Gastrocnemius medialis (tissue), 4 donors: ENCODE data around the gene S100PBP. TPM values are rescaled to one million over a fixed set of nuclear protein-coding genes. Genes with fewer than 3 reads are reported as not detected.
"Not testable (repeated sequence)": the region's sequence is repeated elsewhere in the genome, so short reads cannot be mapped to it uniquely, and the experiment has no call there.

Experiments used
- ATAC-seq, 2 donors: fragments of 150-250 bp; one replicate each; pipeline ENCODE4 v1.9.1; 2016
- DNase-seq, 2 donors: peaks; one replicate each; pipeline ENCODE4 v3.0.0-alpha.2; 2019
- H3K27ac ChIP-seq, 4 donors: fragments of 200-600 bp; sonication (generic); 1 replicate in 1 of 4; 2 replicates in 3 of 4; pipeline ENCODE4 v1.5.1; 2016 to 2018; ENCODE audit warnings: mild to moderate bottlenecking in 2 of 4, moderate library complexity in 1 of 4
- H3K27me3 ChIP-seq, 3 donors: fragments of 200-600 bp; sonication (generic) in 2 of 3; 1 replicate in 1 of 3; 2 replicates in 2 of 3; pipeline versions ENCODE4 v1.5.1 to v1.6.0; 2016 to 2019; ENCODE audit warnings: mild to moderate bottlenecking in 1 of 3, moderate library complexity in 1 of 3
- H3K36me3 ChIP-seq, 2 donors: fragments of 200-600 bp; sonication (generic) in 1 of 2; one replicate each; pipeline ENCODE4 v1.5.1; 2017 to 2018
- H3K4me1 ChIP-seq, 2 donors: fragments of 200-600 bp; sonication (generic) in 1 of 2; one replicate each; pipeline ENCODE4 v1.5.1; 2016 to 2017; ENCODE audit warnings: mild to moderate bottlenecking in 2 of 2
- H3K4me3 ChIP-seq, 4 donors: fragments of 200-600 bp; sonication (generic) in 3 of 4; 1 replicate in 1 of 4; 2 replicates in 3 of 4; pipeline ENCODE4 v1.5.1; 2016 to 2019; ENCODE audit warnings: mild to moderate bottlenecking in 2 of 4
- H3K9me3 ChIP-seq, 3 donors: fragments of 200-600 bp; sonication (generic) in 2 of 3; 1 replicate in 1 of 3; 2 replicates in 2 of 3; pipeline ENCODE4 v1.5.1; 2016 to 2019
- CTCF ChIP-seq, 5 experiments: fragments of 450-650 bp in 3 of 5; fragments of 200-600 bp in 2 of 5; sonication (generic) in 2 of 5; IDR thresholded peaks in 4 of 5; conservative IDR thresholded peaks in 1 of 5; 1 replicate in 4 of 5; 2 replicates in 1 of 5; pipeline ENCODE4 v1.5.1; 2016 to 2019; ENCODE audit warnings: antibody characterized with exemption in 5 of 5, mild to moderate bottlenecking in 3 of 5, moderate library complexity in 3 of 5
- POLR2A ChIP-seq, 2 donors: fragments of 450-650 bp; IDR thresholded peaks; one replicate each; pipeline ENCODE4 v1.6.1; 2017; ENCODE audit warnings: antibody characterized with exemption in 2 of 2, mild to moderate bottlenecking in 2 of 2, moderate library complexity in 2 of 2
- in situ Hi-C, 4 donors: fragments of 200-750 bp; cut with MboI; loops; one replicate each; pipeline versions ENCODE4 v1.15.0 to v1.8.0; 2017; ENCODE audit warnings: low sequenced_read_pairs in 4 of 4
- intact Hi-C: fragments of 100-400 bp; cut with DNase I; formaldehyde crosslinking; loops from one replicate; pipeline ENCODE4 v1.15.1; 2023; ENCODE audit warnings: low total_unique reads
- total RNA-seq, 4 donors: library from RNA; depleted of rRNA; stranded (reverse); fragments of >200 nt; gene quantifications; one replicate each; pipeline versions ENCODE4 v1.1.0 to v1.2.3, GENCODE V29; 2016

The S100PBP gene
- total RNA-seq, 4 donors from 2014 or later = 4.9 to 11.5 (median 9.9) TPM

GRCh38 chr1:32903991-32904785, 86.7 kb downstream of the S100PBP start:
- TF ChIP-seq CTCF (IDR thresholded peaks at IDR 0.05 in 4 of 5, conservative IDR thresholded peaks at IDR 0.05 in 1 of 5) (no peak), POLR2A (IDR thresholded peaks at IDR 0.05) (no peak)
- ATAC-seq (no peak), DNase-seq (no peak)
- no peak overlapping the region for H3K27ac ChIP-seq
- H3K9me3 ChIP-seq = no peaks in the 10 kb centered on the region
- in situ Hi-C loops (no loop called here), intact Hi-C loops (no loop called here)
- peaks cover 0 to 6% of the 10 kb centered on the region in 2 donors for H3K4me1 ChIP-seq
- peaks cover 8 to 9% (median 8%) of the 10 kb centered on the region in 3 donors for H3K27me3 ChIP-seq
- H3K4me3 ChIP-seq = no peak overlapping the region
- H3K36me3 ChIP-seq = no peaks in the 10 kb centered on the region

GRCh38 chr1:32904797-32905196, 87.3 kb downstream of the S100PBP start:
- no peak overlapping the region for H3K27ac ChIP-seq
- intact Hi-C loops = no loop called here

GRCh38 chr1:32905588-32905987, 88.1 kb downstream of the S100PBP start:
- H3K4me3 ChIP-seq, H3K27me3 ChIP-seq, intact Hi-C loops, H3K36me3 ChIP-seq, H3K27ac ChIP-seq, ATAC-seq, DNase-seq, H3K4me1 ChIP-seq, H3K9me3 ChIP-seq, in situ Hi-C loops: not testable (repeated sequence)

More at GRCh38 chr1:32904797-32905196, 87.3 kb downstream of the S100PBP start:
- no peak overlapping the region for H3K4me3 ChIP-seq
- no peaks in the 10 kb centered on the region for H3K36me3 ChIP-seq
- peaks cover 0 to 6% of the 10 kb centered on the region in 2 donors for H3K4me1 ChIP-seq
- in situ Hi-C loops = no loop called here
- TF ChIP-seq CTCF (IDR thresholded peaks at IDR 0.05 in 4 of 5, conservative IDR thresholded peaks at IDR 0.05 in 1 of 5) (no peak), POLR2A (IDR thresholded peaks at IDR 0.05) (no peak)
- ATAC-seq (no peak), DNase-seq (no peak)
- no peaks in the 10 kb centered on the region for H3K9me3 ChIP-seq
- peaks cover 8 to 9% (median 8%) of the 10 kb centered on the region in 3 donors for H3K27me3 ChIP-seq

- peaks cover 1 to 3% (median 2%) of the 10 kb centered on the region in 3 donors for H3K27me3 ChIP-seq
- H3K4me3 ChIP-seq = no peak overlapping the region
- DNase-seq (no peak), ATAC-seq (no peak)
- H3K36me3 ChIP-seq = no peaks in the 10 kb centered on the region
- H3K9me3 ChIP-seq = no peaks in the 10 kb centered on the region
- intact Hi-C loops = no loop called here
- H3K27ac ChIP-seq = no peak overlapping the region
- H3K4me1 ChIP-seq = no peaks in the 10 kb centered on the region
- in situ Hi-C loops = no loop called here
- TF ChIP-seq POLR2A (IDR thresholded peaks at IDR 0.05) = no peak
- no peak for TF ChIP-seq CTCF (IDR thresholded peaks at IDR 0.05 in 4 of 5, conservative IDR thresholded peaks at IDR 0.05 in 1 of 5)
These were observed 89.2 kb downstream of the S100PBP start for GRCh38 chr1:32906654-32907053.

GRCh38 chr1:32907435-32907834, 90.0 kb downstream of the S100PBP start:
- in situ Hi-C loops = no loop called here
- no peak for ATAC-seq
- H3K4me1 ChIP-seq = no peaks in the 10 kb centered on the region
- no peak overlapping the region for H3K27ac ChIP-seq
- H3K4me3 ChIP-seq = no peak overlapping the region
- intact Hi-C loops = no loop called here
- TF ChIP-seq CTCF (IDR thresholded peaks at IDR 0.05 in 4 of 5, conservative IDR thresholded peaks at IDR 0.05 in 1 of 5) (no peak), POLR2A (IDR thresholded peaks at IDR 0.05) (no peak)
- H3K36me3 ChIP-seq = no peaks in the 10 kb centered on the region
- no peaks in the 10 kb centered on the region for H3K9me3 ChIP-seq
- DNase-seq = no peak
- H3K27me3 ChIP-seq = no peaks in the 10 kb centered on the region

Other genes with a start within 250 kb of the S100PBP start
- gene ZBTB8OS, start 167.1 kb upstream of the S100PBP start, total RNA-seq = 10 to 100 TPM; 22.1 to 48.1 (median 27.1) TPM
- gene RBBP4, start 166.4 kb upstream of the S100PBP start, total RNA-seq = 10 to 100 TPM; 50.0 to 92.3 (median 53.0) TPM
- gene SYNC, start 114.9 kb upstream of the S100PBP start, total RNA-seq = 100 to 1,000 TPM in 3 of 4 donors, 10 to 100 TPM in 1; 68.3 to 252 (median 158) TPM
- 10 to 100 TPM; 37.8 to 59.4 (median 55.9) TPM for gene YARS1, start 295 bp upstream of the S100PBP start, total RNA-seq
- 100 to 1,000 TPM in 3 of 4 donors, 10 to 100 TPM in 1; 39.6 to 274 (median 114) TPM for gene FNDC5, start 53.3 kb downstream of the S100PBP start, total RNA-seq
- gene HPCA, start 68.8 kb downstream of the S100PBP start, total RNA-seq = not detected
- gene TMEM54, start 83.7 kb downstream of the S100PBP start, total RNA-seq = 1 to 10 TPM; 4.0 to 7.0 (median 4.8) TPM
- gene RNF19B, start 147.2 kb downstream of the S100PBP start, total RNA-seq = 10 to 100 TPM; 22.7 to 34.4 (median 28.6) TPM
- gene AK2, start 219.2 kb downstream of the S100PBP start, total RNA-seq = 100 to 1,000 TPM; 125 to 261 (median 152) TPM